ENCODE measurements around the gene CNTNAP5. TPM values are rescaled to one million over a fixed set of nuclear protein-coding genes. Genes with fewer than 3 reads are reported as not detected.

CNTNAP5 gene
- total RNA-seq, 2 donors from 2014 or later = not detected

- Histone ChIP-seq H3K27me3 (replicated peaks; ENCODE audit: insufficient read depth) (no peaks in the 10 kb centered on the region), H3K9me3 (no peaks in the 10 kb centered on the region), H3K4me1 (ENCODE audit: control insufficient read depth in 1 of 2, low read depth in 2 of 2) (no peaks in the 10 kb centered on the region), H3K36me3 (no peaks in the 10 kb centered on the region), H3K27ac (no peak overlapping the region), H3K4me3 (no peak overlapping the region)
- ATAC-seq (ENCODE audit: insufficient number of reproducible peaks, low FRiP score, low read depth) = no peak
- no peak for DNase-seq (ENCODE audit: low spot score)
- TF ChIP-seq CTCF (IDR thresholded peaks at IDR 0.05) = no peak
These were observed 908.8 kb downstream of the CNTNAP5 start for GRCh38 chr2:124933883-124934282.

GRCh38 chr2:124953921-124954320 is 928.8 kb downstream of the CNTNAP5 start:
- no peaks in the 10 kb centered on the region for H3K9me3 ChIP-seq
- no peak for TF ChIP-seq CTCF (IDR thresholded peaks at IDR 0.05)
- no peak overlapping the region for H3K27ac ChIP-seq
- no peak for DNase-seq (ENCODE audit: low spot score)
- no peaks in the 10 kb centered on the region for H3K36me3 ChIP-seq
- no peak for ATAC-seq (ENCODE audit: insufficient number of reproducible peaks, low FRiP score, low read depth)
- H3K4me3 ChIP-seq = no peak overlapping the region
- no peaks in the 10 kb centered on the region for H3K4me1 ChIP-seq (ENCODE audit: control insufficient read depth in 1 of 2, low read depth in 2 of 2)
- H3K27me3 ChIP-seq (replicated peaks; ENCODE audit: insufficient read depth) = no peaks in the 10 kb centered on the region

- ATAC-seq (ENCODE audit: insufficient number of reproducible peaks, low FRiP score, low read depth) (no peak), DNase-seq (ENCODE audit: low spot score) (no peak)
- no peaks in the 10 kb centered on the region for H3K9me3 ChIP-seq
- no peak overlapping the region for H3K27ac ChIP-seq
- no peaks in the 10 kb centered on the region for H3K36me3 ChIP-seq
- no peak overlapping the region for H3K4me3 ChIP-seq
- no peaks in the 10 kb centered on the region for H3K4me1 ChIP-seq (ENCODE audit: control insufficient read depth in 1 of 2, low read depth in 2 of 2)
- no peaks in the 10 kb centered on the region for H3K27me3 ChIP-seq (replicated peaks; ENCODE audit: insufficient read depth)
- TF ChIP-seq CTCF (IDR thresholded peaks at IDR 0.05) = no peak
These were observed 934.5 kb downstream of the CNTNAP5 start for GRCh38 chr2:124959581-124959980.

- Histone ChIP-seq H3K27me3 (replicated peaks; ENCODE audit: insufficient read depth) (no peaks in the 10 kb centered on the region), H3K27ac (no peak overlapping the region), H3K9me3 (no peaks in the 10 kb centered on the region), H3K4me3 (no peak overlapping the region), H3K36me3 (no peaks in the 10 kb centered on the region), H3K4me1 (ENCODE audit: control insufficient read depth in 1 of 2, low read depth in 2 of 2) (no peaks in the 10 kb centered on the region)
- ATAC-seq (ENCODE audit: insufficient number of reproducible peaks, low FRiP score, low read depth) (no peak), DNase-seq (ENCODE audit: low spot score) (no peak)
- no peak for TF ChIP-seq CTCF (IDR thresholded peaks at IDR 0.05)
These were observed 936.0 kb downstream of the CNTNAP5 start for GRCh38 chr2:124961132-124961531.
